GM23338 (cell line): ENCODE measurements around the gene FNDC11. TPM values are rescaled to one million over a fixed set of nuclear protein-coding genes. Genes with fewer than 3 reads are reported as not detected.

ENCODE experiments used
- ATAC-seq: fragments of 200-7000 bp; cut with Tn5 transposase; 3 replicates; pipeline ENCODE4 v1.9.1; 2020
- DNase-seq: peaks from one replicate; pipeline ENCODE4 v3.0.0-alpha.2; 2015; ENCODE audit warnings: low spot score
- H2AFZ ChIP-seq: fragments of 200-600 bp; sonication (generic); 2 replicates; pipeline ENCODE4 v1.8.0; 2016; ENCODE audit warnings: antibody characterized with exemption, mild to moderate bottlenecking, moderate library complexity
- H3F3A ChIP-seq: fragments of 200-600 bp; sonication (generic); replicated peaks from 2 replicates; pipeline ENCODE4 v1.8.0; 2017; ENCODE audit warnings: antibody characterized with exemption, mixed run types, low read depth
- H3K27ac ChIP-seq: fragments of 200-600 bp; sonication (generic); 2 replicates; pipeline ENCODE4 v1.6.1; 2016; ENCODE audit warnings: low read depth
- H3K27me3 ChIP-seq: fragments of 200-600 bp; sonication (generic); 2 replicates; pipeline ENCODE4 v1.8.0; 2016; ENCODE audit warnings: mild to moderate bottlenecking, mixed run types, moderate library complexity; ENCODE audit not compliant: insufficient read depth
- H3K36me3 ChIP-seq: fragments of 200-600 bp; sonication (generic); 2 replicates; pipeline ENCODE4 v1.8.0; 2016; ENCODE audit warnings: mild to moderate bottlenecking; ENCODE audit not compliant: insufficient read depth
- H3K4me1 ChIP-seq: fragments of 200-600 bp; sonication (generic); 2 replicates; pipeline ENCODE4 v1.8.0; 2016; ENCODE audit warnings: mild to moderate bottlenecking, moderate library complexity; ENCODE audit not compliant: insufficient read depth
- H3K4me2 ChIP-seq: fragments of 200-600 bp; sonication (generic); 2 replicates; pipeline ENCODE4 v1.7.1; 2017; ENCODE audit warnings: mixed run types
- H3K4me3 ChIP-seq: fragments of 200-600 bp; sonication (generic); 2 replicates; pipeline ENCODE4 v1.6.1; 2016; ENCODE audit warnings: mixed run types
- H3K79me2 ChIP-seq: fragments of 200-600 bp; sonication (generic); replicated peaks from 2 replicates; pipeline ENCODE4 v1.8.0; 2017; ENCODE audit warnings: mild to moderate bottlenecking; ENCODE audit not compliant: insufficient read depth
- H3K9me2 ChIP-seq: fragments of 200-600 bp; sonication (generic); 2 replicates; pipeline ENCODE4 v1.8.0; 2017; ENCODE audit not compliant: insufficient read depth
- H4K20me1 ChIP-seq: fragments of 200-600 bp; sonication (generic); replicated peaks from 2 replicates; pipeline ENCODE4 v1.8.0; 2017; ENCODE audit warnings: mild to moderate bottlenecking; ENCODE audit not compliant: insufficient read depth
- H3K27ac Mint-ChIP-seq: 2 replicates; pipeline ENCODE4 v1.8.0; 2020; ENCODE audit warnings: inconsistent platforms, mild to moderate bottlenecking, moderate library complexity, mixed read lengths
- H3K27me3 Mint-ChIP-seq: 3 replicates; pipeline ENCODE4 v1.8.0; 2022; ENCODE audit warnings: low read depth, mild to moderate bottlenecking, moderate library complexity, mixed read lengths, inconsistent platforms; ENCODE audit not compliant: insufficient read depth, poor library complexity
- H3K36me3 Mint-ChIP-seq: 3 replicates; pipeline ENCODE4 v1.8.0; 2021; ENCODE audit warnings: low read depth, mild to moderate bottlenecking, inconsistent platforms, moderate library complexity, mixed read lengths
- H3K4me1 Mint-ChIP-seq: 3 replicates; pipeline ENCODE4 v1.8.0; 2020; ENCODE audit warnings: mild to moderate bottlenecking, inconsistent platforms, mixed read lengths
- H3K4me3 Mint-ChIP-seq: 3 replicates; pipeline ENCODE4 v1.8.0; 2021; ENCODE audit warnings: moderate library complexity, mild to moderate bottlenecking, inconsistent platforms, mixed read lengths
- H3K9me3 Mint-ChIP-seq: 3 replicates; pipeline ENCODE4 v1.8.0; 2020; ENCODE audit warnings: moderate library complexity, mild to moderate bottlenecking, inconsistent platforms, mixed read lengths
- CREB1 ChIP-seq: fragments of 250-450 bp; sonication (Bioruptor Pico); IDR thresholded peaks from 2 replicates; pipeline ENCODE4 v1.5.0; 2020; ENCODE audit warnings: low read depth, mild to moderate bottlenecking, moderate library complexity
- CTCF ChIP-seq, 2 experiments: fragments of 200-600 bp in 1 of 2; sonication (generic) in 1 of 2; conservative IDR thresholded peaks; 2 replicates each; pipeline versions ENCODE4 v1.5.1 to v1.6.1; 2016 to 2017; ENCODE audit warnings: antibody characterized with exemption in 2 of 2, low read depth in 2 of 2, mild to moderate bottlenecking in 2 of 2, moderate library complexity in 1 of 2
- ETS1 ChIP-seq: IDR thresholded peaks from 2 replicates; pipeline ENCODE4 v1.6.1; 2016; ENCODE audit warnings: antibody characterized with exemption
- EZH2 ChIP-seq: fragments of 200-600 bp; sonication (generic); IDR thresholded peaks from one replicate; pipeline ENCODE4 v1.8.0; 2017; ENCODE audit warnings: antibody characterized with exemption, mild to moderate bottlenecking, low read depth; ENCODE audit not compliant: unreplicated experiment
- EZH2phosphoT487 ChIP-seq: fragments of 200-600 bp; sonication (generic); IDR thresholded peaks from one replicate; pipeline ENCODE4 v1.8.1; 2018; ENCODE audit warnings: antibody characterized with exemption; ENCODE audit not compliant: unreplicated experiment
- JUNB ChIP-seq: IDR thresholded peaks from one replicate; pipeline ENCODE4 v1.6.1; 2016; ENCODE audit warnings: antibody characterized with exemption; ENCODE audit not compliant: unreplicated experiment
- NANOG ChIP-seq: IDR thresholded peaks from 2 replicates; pipeline ENCODE4 v1.6.1; 2016; ENCODE audit warnings: antibody characterized with exemption, borderline replicate concordance
- POLR2AphosphoS5 ChIP-seq: IDR thresholded peaks from 2 replicates; pipeline ENCODE4 v1.6.1; 2016; ENCODE audit warnings: antibody characterized with exemption, low read depth
- STAT1 ChIP-seq: IDR thresholded peaks from one replicate; pipeline ENCODE4 v1.6.1; 2016; ENCODE audit warnings: antibody characterized with exemption; ENCODE audit not compliant: unreplicated experiment
- ZNF114 ChIP-seq: fragments of 250-450 bp; sonication (Bioruptor Pico); IDR thresholded peaks from 2 replicates; pipeline ENCODE4 v1.5.0; 2020; ENCODE audit warnings: mild to moderate bottlenecking, moderate library complexity
- ZNF331 ChIP-seq: fragments of 250-450 bp; sonication (Bioruptor Pico); IDR thresholded peaks from 2 replicates; pipeline ENCODE4 v1.5.0; 2020; ENCODE audit warnings: low read depth, mild to moderate bottlenecking, moderate library complexity
- polyA plus RNA-seq: library from polyadenylated mRNA; unstranded; fragments of >200 nt; fragmentation: Nextera tagmentation; extraction: Ambion mirVana; gene quantifications from 2 replicates; pipeline ENCODE4 v1.2.1, GENCODE V29; 2016
- total RNA-seq: library from RNA; depleted of rRNA; stranded (reverse); fragments of >200 nt; shearing (Covaris generic); gene quantifications from 2 replicates; pipeline ENCODE4 v1.2.3, GENCODE V29; 2014
- TF ChIP-seq, protein P1 (sequence below): fragments of 250-450 bp; sonication (Bioruptor Pico); IDR thresholded peaks from 2 replicates; pipeline ENCODE4 v1.5.0; 2020; ENCODE audit warnings: mild to moderate bottlenecking, moderate library complexity
- TF ChIP-seq, protein P2 (sequence below): IDR thresholded peaks from one replicate; pipeline ENCODE4 v1.6.1; 2018; ENCODE audit warnings: antibody characterized with exemption; ENCODE audit not compliant: unreplicated experiment

Gene FNDC11
- total and polyA plus RNA-seq, 2 experiments from 2014 or later = 3.4 to 5.3 TPM

DNA sequence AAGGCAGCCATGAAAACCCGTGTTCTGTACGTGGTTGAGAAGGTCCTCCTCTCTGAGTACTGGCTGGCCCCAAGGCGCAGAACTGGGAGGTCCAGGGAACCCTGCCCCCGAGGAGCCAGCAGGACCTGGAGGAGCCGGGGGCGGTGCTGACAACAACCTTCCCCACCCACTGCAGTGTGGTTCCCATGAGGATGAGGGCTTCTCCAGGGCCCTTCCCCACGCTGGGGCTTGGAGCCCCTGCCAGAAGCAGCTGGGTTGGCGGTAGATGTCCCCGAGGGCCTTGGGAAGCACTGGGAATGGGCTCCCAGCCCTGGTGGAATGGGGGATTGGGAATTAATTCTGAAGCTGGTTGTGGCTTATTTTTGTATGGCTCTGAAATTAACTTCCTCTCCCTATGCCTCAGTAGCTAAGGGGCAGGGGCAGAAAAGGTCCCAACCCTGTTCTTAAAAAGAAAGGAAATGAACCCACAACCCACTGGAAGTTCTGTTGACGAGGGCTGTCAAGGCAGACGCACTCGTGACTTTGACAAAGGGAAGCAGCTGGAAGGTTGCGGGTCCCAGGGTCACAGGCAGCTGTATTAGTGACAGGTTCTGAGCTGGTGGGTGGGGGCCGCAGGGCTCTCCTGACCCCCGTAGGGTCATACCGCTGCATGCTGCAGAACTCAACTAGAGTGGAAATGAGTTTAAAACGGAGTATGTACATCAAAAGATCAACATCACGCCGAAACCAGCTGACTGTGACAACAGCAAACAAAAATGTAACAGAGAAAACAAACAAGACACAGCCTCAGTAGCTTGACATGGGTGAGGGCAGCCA lies 34.0 kb downstream of the FNDC11 start:
- no peak overlapping the region for H3K27ac Mint-ChIP-seq
- peaks cover 4% of the 10 kb centered on the region for H3K27me3 Mint-ChIP-seq
- no peaks in the 10 kb centered on the region for H3K4me1 Mint-ChIP-seq
- no peak overlapping the region; the same call in 1 of the 2 replicates for H3K27ac ChIP-seq
- no peak overlapping the region for H3K4me2 ChIP-seq
- no peaks in the 10 kb centered on the region for H3K36me3 ChIP-seq
- no peak overlapping the region for H2AFZ ChIP-seq
- TF ChIP-seq EZH2phosphoT487 = no peak
- no peak for TF ChIP-seq CREB1 (CRISPR knock-in tag)
- no peak for TF ChIP-seq JUNB
- TF ChIP-seq ZNF331 (CRISPR knock-in tag) = no peak
- no peak for TF ChIP-seq EZH2
- TF ChIP-seq STAT1 = no peak
- TF ChIP-seq, protein P1, sequence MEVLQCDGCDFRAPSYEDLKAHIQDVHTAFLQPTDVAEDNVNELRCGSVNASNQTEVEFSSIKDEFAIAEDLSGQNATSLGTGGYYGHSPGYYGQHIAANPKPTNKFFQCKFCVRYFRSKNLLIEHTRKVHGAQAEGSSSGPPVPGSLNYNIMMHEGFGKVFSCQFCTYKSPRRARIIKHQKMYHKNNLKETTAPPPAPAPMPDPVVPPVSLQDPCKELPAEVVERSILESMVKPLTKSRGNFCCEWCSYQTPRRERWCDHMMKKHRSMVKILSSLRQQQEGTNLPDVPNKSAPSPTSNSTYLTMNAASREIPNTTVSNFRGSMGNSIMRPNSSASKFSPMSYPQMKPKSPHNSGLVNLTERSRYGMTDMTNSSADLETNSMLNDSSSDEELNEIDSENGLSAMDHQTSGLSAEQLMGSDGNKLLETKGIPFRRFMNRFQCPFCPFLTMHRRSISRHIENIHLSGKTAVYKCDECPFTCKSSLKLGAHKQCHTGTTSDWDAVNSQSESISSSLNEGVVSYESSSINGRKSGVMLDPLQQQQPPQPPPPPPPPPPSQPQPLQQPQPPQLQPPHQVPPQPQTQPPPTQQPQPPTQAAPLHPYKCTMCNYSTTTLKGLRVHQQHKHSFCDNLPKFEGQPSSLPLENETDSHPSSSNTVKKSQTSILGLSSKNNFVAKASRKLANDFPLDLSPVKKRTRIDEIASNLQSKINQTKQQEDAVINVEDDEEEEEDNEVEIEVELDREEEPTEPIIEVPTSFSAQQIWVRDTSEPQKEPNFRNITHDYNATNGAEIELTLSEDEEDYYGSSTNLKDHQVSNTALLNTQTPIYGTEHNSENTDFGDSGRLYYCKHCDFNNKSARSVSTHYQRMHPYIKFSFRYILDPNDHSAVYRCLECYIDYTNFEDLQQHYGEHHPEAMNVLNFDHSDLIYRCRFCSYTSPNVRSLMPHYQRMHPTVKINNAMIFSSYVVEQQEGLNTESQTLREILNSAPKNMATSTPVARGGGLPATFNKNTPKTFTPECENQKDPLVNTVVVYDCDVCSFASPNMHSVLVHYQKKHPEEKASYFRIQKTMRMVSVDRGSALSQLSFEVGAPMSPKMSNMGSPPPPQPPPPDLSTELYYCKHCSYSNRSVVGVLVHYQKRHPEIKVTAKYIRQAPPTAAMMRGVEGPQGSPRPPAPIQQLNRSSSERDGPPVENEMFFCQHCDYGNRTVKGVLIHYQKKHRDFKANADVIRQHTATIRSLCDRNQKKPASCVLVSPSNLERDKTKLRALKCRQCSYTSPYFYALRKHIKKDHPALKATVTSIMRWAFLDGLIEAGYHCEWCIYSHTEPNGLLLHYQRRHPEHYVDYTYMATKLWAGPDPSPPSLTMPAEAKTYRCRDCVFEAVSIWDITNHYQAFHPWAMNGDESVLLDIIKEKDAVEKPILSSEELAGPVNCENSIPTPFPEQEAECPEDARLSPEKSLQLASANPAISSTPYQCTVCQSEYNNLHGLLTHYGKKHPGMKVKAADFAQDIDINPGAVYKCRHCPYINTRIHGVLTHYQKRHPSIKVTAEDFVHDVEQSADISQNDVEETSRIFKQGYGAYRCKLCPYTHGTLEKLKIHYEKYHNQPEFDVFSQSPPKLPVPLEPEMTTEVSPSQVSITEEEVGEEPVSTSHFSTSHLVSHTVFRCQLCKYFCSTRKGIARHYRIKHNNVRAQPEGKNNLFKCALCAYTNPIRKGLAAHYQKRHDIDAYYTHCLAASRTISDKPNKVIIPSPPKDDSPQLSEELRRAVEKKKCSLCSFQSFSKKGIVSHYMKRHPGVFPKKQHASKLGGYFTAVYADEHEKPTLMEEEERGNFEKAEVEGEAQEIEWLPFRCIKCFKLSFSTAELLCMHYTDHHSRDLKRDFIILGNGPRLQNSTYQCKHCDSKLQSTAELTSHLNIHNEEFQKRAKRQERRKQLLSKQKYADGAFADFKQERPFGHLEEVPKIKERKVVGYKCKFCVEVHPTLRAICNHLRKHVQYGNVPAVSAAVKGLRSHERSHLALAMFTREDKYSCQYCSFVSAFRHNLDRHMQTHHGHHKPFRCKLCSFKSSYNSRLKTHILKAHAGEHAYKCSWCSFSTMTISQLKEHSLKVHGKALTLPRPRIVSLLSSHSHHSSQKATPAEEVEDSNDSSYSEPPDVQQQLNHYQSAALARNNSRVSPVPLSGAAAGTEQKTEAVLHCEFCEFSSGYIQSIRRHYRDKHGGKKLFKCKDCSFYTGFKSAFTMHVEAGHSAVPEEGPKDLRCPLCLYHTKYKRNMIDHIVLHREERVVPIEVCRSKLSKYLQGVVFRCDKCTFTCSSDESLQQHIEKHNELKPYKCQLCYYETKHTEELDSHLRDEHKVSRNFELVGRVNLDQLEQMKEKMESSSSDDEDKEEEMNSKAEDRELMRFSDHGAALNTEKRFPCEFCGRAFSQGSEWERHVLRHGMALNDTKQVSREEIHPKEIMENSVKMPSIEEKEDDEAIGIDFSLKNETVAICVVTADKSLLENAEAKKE (CRISPR knock-in tag) = no peak
- no peak for TF ChIP-seq NANOG
- TF ChIP-seq CTCF (conservative IDR thresholded peaks at IDR 0.05; ENCODE audit: low read depth in 2 of 2) = no peak
- TF ChIP-seq ZNF114 (CRISPR knock-in tag) = no peak
- no peak for TF ChIP-seq POLR2AphosphoS5
- TF ChIP-seq ETS1 = no peak
- TF ChIP-seq, protein P2, sequence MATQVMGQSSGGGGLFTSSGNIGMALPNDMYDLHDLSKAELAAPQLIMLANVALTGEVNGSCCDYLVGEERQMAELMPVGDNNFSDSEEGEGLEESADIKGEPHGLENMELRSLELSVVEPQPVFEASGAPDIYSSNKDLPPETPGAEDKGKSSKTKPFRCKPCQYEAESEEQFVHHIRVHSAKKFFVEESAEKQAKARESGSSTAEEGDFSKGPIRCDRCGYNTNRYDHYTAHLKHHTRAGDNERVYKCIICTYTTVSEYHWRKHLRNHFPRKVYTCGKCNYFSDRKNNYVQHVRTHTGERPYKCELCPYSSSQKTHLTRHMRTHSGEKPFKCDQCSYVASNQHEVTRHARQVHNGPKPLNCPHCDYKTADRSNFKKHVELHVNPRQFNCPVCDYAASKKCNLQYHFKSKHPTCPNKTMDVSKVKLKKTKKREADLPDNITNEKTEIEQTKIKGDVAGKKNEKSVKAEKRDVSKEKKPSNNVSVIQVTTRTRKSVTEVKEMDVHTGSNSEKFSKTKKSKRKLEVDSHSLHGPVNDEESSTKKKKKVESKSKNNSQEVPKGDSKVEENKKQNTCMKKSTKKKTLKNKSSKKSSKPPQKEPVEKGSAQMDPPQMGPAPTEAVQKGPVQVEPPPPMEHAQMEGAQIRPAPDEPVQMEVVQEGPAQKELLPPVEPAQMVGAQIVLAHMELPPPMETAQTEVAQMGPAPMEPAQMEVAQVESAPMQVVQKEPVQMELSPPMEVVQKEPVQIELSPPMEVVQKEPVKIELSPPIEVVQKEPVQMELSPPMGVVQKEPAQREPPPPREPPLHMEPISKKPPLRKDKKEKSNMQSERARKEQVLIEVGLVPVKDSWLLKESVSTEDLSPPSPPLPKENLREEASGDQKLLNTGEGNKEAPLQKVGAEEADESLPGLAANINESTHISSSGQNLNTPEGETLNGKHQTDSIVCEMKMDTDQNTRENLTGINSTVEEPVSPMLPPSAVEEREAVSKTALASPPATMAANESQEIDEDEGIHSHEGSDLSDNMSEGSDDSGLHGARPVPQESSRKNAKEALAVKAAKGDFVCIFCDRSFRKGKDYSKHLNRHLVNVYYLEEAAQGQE = no peak
- ATAC-seq = peak; percentile 33
- H3K79me2 ChIP-seq = no peaks in the 10 kb centered on the region
- no peaks in the 10 kb centered on the region for H3K9me3 Mint-ChIP-seq
- H3K9me2 ChIP-seq = no peaks in the 10 kb centered on the region
- H3F3A ChIP-seq = 0 out of 2 replicates have a peak, but pooled peaks cover 2% of the 10 kb centered on the region
- H3K36me3 Mint-ChIP-seq = peaks cover 13% of the 10 kb centered on the region
- H3K27me3 ChIP-seq = no peaks in the 10 kb centered on the region
- no peaks in the 10 kb centered on the region for H3K4me1 ChIP-seq
- no peak overlapping the region for H3K4me3 ChIP-seq
- H3K4me3 Mint-ChIP-seq = no peak overlapping the region
- no peak for DNase-seq
- no peaks in the 10 kb centered on the region for H4K20me1 ChIP-seq
